CD4-positive, alpha-beta T cell treated with Interleukin-15 for 1 hour (primary cell): ENCODE data around the gene OR6S1.
"Not testable (repeated sequence)": the region's sequence is repeated elsewhere in the genome, so short reads cannot be mapped to it uniquely, and the experiment has no call there.

Experiments
- DNase-seq: peaks from one replicate; pipeline ENCODE4 v3.0.0-alpha.2; 2020

Gene OR6S1

DNA sequence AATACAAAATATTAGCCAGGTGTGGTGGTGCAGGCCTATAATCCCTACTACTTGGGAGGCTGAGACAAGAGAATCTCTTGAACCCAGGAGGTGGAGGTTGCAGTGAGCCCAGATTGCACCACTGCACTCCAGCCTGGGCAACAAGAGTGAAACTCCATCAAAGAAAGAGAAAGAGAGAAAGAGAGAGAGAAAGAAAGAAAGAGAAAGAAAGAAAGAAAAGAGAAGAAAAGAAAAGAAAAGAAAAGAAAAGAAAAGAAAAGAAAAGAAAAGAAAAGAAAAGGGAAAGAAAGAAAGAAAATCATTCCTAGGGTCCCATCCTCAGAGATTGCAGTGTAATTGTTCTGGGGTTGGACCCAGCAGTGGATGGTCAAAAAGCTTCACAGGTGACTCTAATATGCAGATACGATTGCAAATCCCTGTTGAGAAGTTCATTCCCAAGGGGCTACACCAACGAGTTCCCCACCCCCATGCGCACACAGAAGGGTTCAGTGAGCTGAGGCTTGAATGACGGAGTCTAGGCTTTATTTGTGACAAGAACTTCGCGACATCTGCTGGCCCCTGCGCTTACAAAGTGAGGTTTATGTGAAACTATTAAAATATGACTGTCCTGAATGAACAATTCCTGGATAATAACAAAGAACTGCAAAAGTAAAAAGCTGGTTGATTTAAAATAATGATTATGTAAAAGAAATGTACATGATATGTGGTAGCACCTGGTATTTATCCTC lies 32.9 kb downstream of the OR6S1 start:
- no peak for DNase-seq

- no peak for DNase-seq
These were observed 33.9 kb downstream of the OR6S1 start for GRCh38 chr14:20607617-20608016.

DNA sequence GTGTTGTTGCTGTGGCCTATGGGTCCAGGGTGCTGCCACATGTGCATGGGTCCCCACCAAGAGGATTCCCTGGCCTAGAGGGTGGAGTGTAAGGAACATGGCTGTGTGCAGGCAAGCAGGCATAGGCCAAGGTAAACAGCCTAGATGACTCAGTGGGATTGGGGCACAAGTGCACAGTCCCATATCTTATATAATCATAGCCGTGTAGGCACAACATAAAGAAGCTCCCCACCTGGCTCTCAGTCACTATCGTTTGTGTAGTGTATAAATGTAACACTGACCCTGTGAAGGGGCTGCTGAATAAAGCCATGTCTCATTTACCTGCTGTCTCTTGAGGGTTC lies 34.6 kb downstream of the OR6S1 start:
- DNase-seq = no peak

DNA sequence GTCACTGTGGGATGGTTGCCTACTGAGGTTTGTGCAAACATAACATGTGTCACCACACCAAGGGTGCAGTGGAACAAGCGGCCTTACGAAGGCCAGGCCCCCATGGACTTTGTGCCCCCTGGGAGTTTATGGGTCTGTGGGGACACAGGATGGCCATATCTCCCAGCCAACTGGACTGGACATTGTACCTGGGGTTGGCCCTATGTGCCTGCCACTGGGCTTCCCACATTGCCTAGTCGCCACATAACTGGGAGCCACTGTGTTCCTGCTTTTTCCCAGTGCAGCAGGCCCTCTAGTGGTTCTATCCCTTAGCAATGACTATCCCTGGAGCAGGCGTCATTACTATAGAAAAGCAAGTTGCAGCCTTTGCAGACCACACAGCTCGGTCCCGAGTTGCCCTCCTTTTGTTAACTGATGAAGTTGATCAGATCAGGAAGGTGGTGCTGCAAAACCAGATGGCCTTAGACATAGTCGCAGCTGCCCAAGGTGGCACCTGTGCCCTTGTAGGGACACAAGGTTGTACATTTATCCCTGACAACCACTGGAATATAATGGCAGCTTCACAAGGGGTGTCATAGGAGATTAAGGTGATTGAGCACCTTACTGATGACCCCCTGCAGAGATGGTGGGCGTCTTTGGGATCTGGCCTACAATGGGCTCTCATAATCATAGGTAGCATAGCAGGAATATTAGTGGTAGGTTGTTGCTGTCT lies 35.1 kb downstream of the OR6S1 start:
- no peak for DNase-seq

- DNase-seq = no peak
These were observed 37.4 kb downstream of the OR6S1 start for GRCh38 chr14:20603813-20604690.

DNA sequence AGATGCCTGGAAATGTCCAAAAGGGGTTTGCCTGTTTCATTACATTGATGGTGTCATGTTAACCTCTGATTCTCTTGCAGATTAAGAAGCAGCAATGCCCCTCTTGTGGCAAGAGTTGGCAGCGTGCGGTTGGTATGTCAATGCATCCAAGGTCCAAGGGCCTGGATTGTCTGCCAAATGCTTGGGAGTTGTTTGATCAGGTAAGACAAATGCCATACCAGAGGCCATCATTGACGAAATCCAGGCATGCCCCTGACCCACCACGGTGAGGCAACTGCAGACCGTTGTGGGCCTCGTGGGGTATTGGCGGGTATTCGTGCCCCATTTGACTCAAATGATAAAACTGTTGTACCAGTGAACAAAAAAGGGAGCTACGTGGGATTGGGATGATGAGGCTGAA lies 38.9 kb downstream of the OR6S1 start:
- no peak for DNase-seq

- DNase-seq = no peak
These were observed 40.0 kb downstream of the OR6S1 start for GRCh38 chr14:20601522-20601921.

GRCh38 chr14:20597108-20597507 lies 44.4 kb downstream of the OR6S1 start:
- no peak for DNase-seq

- DNase-seq = not testable (repeated sequence)
These were observed 45.8 kb downstream of the OR6S1 start for GRCh38 chr14:20595726-20596125.

DNA sequence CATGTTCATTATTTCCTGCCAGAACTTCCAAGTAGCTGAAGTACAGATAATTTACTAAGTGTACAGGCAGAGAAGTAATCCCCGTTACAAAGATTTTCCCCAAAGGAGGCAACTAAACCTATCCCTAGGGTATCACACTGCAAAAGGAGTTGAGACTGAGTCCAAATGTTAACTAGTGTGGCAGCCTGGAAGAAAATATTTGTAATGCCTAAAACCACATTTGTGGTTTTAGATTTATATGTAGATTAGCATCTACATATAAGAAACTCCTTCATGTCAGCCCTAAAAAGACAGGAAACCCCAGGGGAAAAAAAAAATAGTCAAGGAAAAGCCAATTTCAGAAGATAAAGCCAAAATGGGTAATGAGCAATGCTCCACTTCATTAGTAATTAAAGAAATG lies 48.9 kb downstream of the OR6S1 start:
- DNase-seq = no peak

GRCh38 chr14:20591235-20591634 lies 50.3 kb downstream of the OR6S1 start, which contains the start of gene RNASE12:
Gene RNASE12, minus strand, starts transcription at chr14:20591376. Its CDS starts 653 bp downstream, at chr14:20590723.
- DNase-seq = no peak
